H9 (cell line): ENCODE data around the gene DCST1. TPM values are rescaled to one million over a fixed set of nuclear protein-coding genes. Genes with fewer than 3 reads are reported as not detected.

Experiments used
- DNase-seq: peaks from one replicate; pipeline ENCODE4 v3.0.0-alpha.2; 2017
- H2AFZ ChIP-seq: one replicate; pipeline ENCODE4 v1.6.1; 2013; ENCODE audit warnings: mild to moderate bottlenecking, low read length, control low read depth, moderate library complexity
- H2AK5ac ChIP-seq: 2 replicates; pipeline ENCODE4 v1.6.1; 2013; ENCODE audit warnings: low read length, control low read depth, mixed read lengths; ENCODE audit not compliant: insufficient read length
- H2BK120ac ChIP-seq: one replicate; pipeline ENCODE4 v1.6.1; 2013; ENCODE audit warnings: low read depth, mild to moderate bottlenecking, low read length, control low read depth, inconsistent platforms; ENCODE audit not compliant: poor library complexity, severe bottlenecking
- H2BK12ac ChIP-seq: 2 replicates; pipeline ENCODE4 v1.6.1; 2013; ENCODE audit warnings: low read length, control low read depth, mixed read lengths, low read depth; ENCODE audit not compliant: insufficient read length
- H2BK15ac ChIP-seq: 2 replicates; pipeline ENCODE4 v1.6.1; 2013; ENCODE audit warnings: low read depth, low read length, control low read depth
- H2BK20ac ChIP-seq: one replicate; pipeline ENCODE4 v1.6.1; 2013; ENCODE audit warnings: low read depth, mild to moderate bottlenecking, low read length, control low read depth, inconsistent platforms; ENCODE audit not compliant: poor library complexity, severe bottlenecking
- H2BK5ac ChIP-seq: 2 replicates; pipeline ENCODE4 v1.6.1; 2013; ENCODE audit warnings: low read length, control low read depth, mixed read lengths; ENCODE audit not compliant: insufficient read length
- H3K14ac ChIP-seq: 2 replicates; pipeline ENCODE4 v1.6.1; 2013; ENCODE audit warnings: low read length, control low read depth; ENCODE audit not compliant: insufficient read depth
- H3K18ac ChIP-seq: 2 replicates; pipeline ENCODE4 v1.6.1; 2013; ENCODE audit warnings: low read depth, mild to moderate bottlenecking, mixed read lengths, low read length, control low read depth; ENCODE audit not compliant: insufficient read length
- H3K23ac ChIP-seq: 2 replicates; pipeline ENCODE4 v1.6.1; 2013; ENCODE audit warnings: low read length, control low read depth, mixed read lengths, low read depth; ENCODE audit not compliant: insufficient read length
- H3K23me2 ChIP-seq: 2 replicates; pipeline ENCODE4 v1.6.1; 2013; ENCODE audit warnings: low read depth, mild to moderate bottlenecking, mixed read lengths, low read length, control low read depth; ENCODE audit not compliant: insufficient read length, poor library complexity, severe bottlenecking
- H3K27ac ChIP-seq: 2 replicates; pipeline ENCODE4 v1.5.1; 2013; ENCODE audit warnings: low read length, control low read depth, mixed read lengths, low read depth; ENCODE audit not compliant: insufficient read length
- H3K27me3 ChIP-seq: 2 replicates; pipeline ENCODE4 v1.6.1; 2013; ENCODE audit warnings: low read length, control low read depth, inconsistent platforms; ENCODE audit not compliant: insufficient read depth
- H3K4ac ChIP-seq: 2 replicates; pipeline ENCODE4 v1.6.1; 2013; ENCODE audit warnings: low read depth, mild to moderate bottlenecking, control low read depth, inconsistent platforms, low read length, moderate library complexity
- H3K4me1 ChIP-seq: 2 replicates; pipeline ENCODE4 v1.6.1; 2013; ENCODE audit warnings: low read length, control low read depth, inconsistent platforms; ENCODE audit not compliant: insufficient read depth
- H3K4me2 ChIP-seq: 2 replicates; pipeline ENCODE4 v1.6.1; 2013; ENCODE audit warnings: low read length, control low read depth, mixed read lengths; ENCODE audit not compliant: insufficient read length, insufficient read depth
- H3K56ac ChIP-seq: 2 replicates; pipeline ENCODE4 v1.6.1; 2013; ENCODE audit warnings: low read depth, mild to moderate bottlenecking, mixed read lengths, low read length, control low read depth; ENCODE audit not compliant: insufficient read length
- H3K79me1 ChIP-seq: 2 replicates; pipeline ENCODE4 v1.6.1; 2013; ENCODE audit warnings: low read depth, mild to moderate bottlenecking, moderate library complexity, low read length, control low read depth, inconsistent platforms; ENCODE audit not compliant: insufficient read depth, poor library complexity, severe bottlenecking
- H3K79me2 ChIP-seq: 2 replicates; pipeline ENCODE4 v1.6.1; 2013; ENCODE audit warnings: low read length, control low read depth, inconsistent platforms; ENCODE audit not compliant: insufficient read depth
- H3K9ac ChIP-seq: 2 replicates; pipeline ENCODE4 v1.6.1; 2013; ENCODE audit warnings: low read length, control low read depth, mixed read lengths; ENCODE audit not compliant: insufficient read length; ENCODE audit errors: extremely low read depth
- H3K9me3 ChIP-seq: one replicate; pipeline ENCODE4 v1.6.1; 2013; ENCODE audit warnings: low read depth, low read length, inconsistent platforms; ENCODE audit not compliant: control insufficient read depth
- H3T11ph ChIP-seq: one replicate; pipeline ENCODE4 v1.6.1; 2013; ENCODE audit warnings: mild to moderate bottlenecking, low read length, control low read depth, inconsistent platforms
- H4K20me1 ChIP-seq: one replicate; pipeline ENCODE4 v1.6.1; 2013; ENCODE audit not compliant: control insufficient read depth, insufficient read length, insufficient read depth
- H4K5ac ChIP-seq: 2 replicates; pipeline ENCODE4 v1.6.1; 2013; ENCODE audit warnings: low read depth, mild to moderate bottlenecking, mixed read lengths, low read length, control low read depth; ENCODE audit not compliant: insufficient read length
- H4K8ac ChIP-seq: replicated peaks from 2 replicates; pipeline ENCODE4 v1.6.1; 2013; ENCODE audit warnings: low read length, control low read depth, mixed read lengths, low read depth; ENCODE audit not compliant: insufficient read length
- H4K91ac ChIP-seq: 2 replicates; pipeline ENCODE4 v1.6.1; 2013; ENCODE audit warnings: low read depth, mild to moderate bottlenecking, moderate library complexity, mixed read lengths, low read length, control low read depth; ENCODE audit not compliant: insufficient read length
- H3K27ac Mint-ChIP-seq, 3 experiments: 2 replicates in 2 of 3; 3 replicates in 1 of 3; pipeline ENCODE4 v1.8.0; 2020 to 2021; ENCODE audit warnings: mixed read lengths in 3 of 3, mild to moderate bottlenecking in 1 of 3, moderate library complexity in 1 of 3
- H3K27me3 Mint-ChIP-seq: 2 replicates; pipeline ENCODE4 v1.8.0; 2021; ENCODE audit warnings: low read depth, mild to moderate bottlenecking, moderate library complexity, mixed read lengths
- H3K36me3 Mint-ChIP-seq, 3 experiments: 2 replicates in 2 of 3; 3 replicates in 1 of 3; pipeline ENCODE4 v1.8.0; 2020 to 2021; ENCODE audit warnings: low read depth in 3 of 3, mixed read lengths in 3 of 3; ENCODE audit not compliant: insufficient read depth in 1 of 3
- H3K4me1 Mint-ChIP-seq, 2 experiments: 2 replicates each; pipeline ENCODE4 v1.8.0; 2020; ENCODE audit warnings: mixed read lengths in 2 of 2
- H3K4me3 Mint-ChIP-seq, 2 experiments: 2 replicates in 1 of 2; 3 replicates in 1 of 2; pipeline ENCODE4 v1.8.0; 2020 to 2021; ENCODE audit warnings: mild to moderate bottlenecking in 2 of 2, mixed read lengths in 2 of 2, moderate library complexity in 1 of 2
- H3K9me3 Mint-ChIP-seq, 2 experiments: 2 replicates in 1 of 2; 3 replicates in 1 of 2; pipeline ENCODE4 v1.8.0; 2020; ENCODE audit warnings: mild to moderate bottlenecking in 2 of 2, mixed read lengths in 2 of 2, moderate library complexity in 1 of 2
- CTCF ChIP-seq: fragments of 200-600 bp; sonication (generic); conservative IDR thresholded peaks from 3 replicates; pipeline ENCODE4 v1.8.0; 2021; ENCODE audit warnings: antibody characterized with exemption, mild to moderate bottlenecking
- WGBS: extraction: QIAGEN DNeasy Blood & Tissue Kit; methylation state at CpG from one replicate; pipeline ENCODE4 v1.1.7; 2013; ENCODE audit warnings: missing lambda C conversion rate, low lambda C conversion rate, mixed read lengths; ENCODE audit not compliant: insufficient read length; ENCODE audit errors: extremely low coverage; 5-methylcytosine and 5-hydroxymethylcytosine counted together
- total RNA-seq: library from RNA; stranded (reverse); gene quantifications from 2 replicates; pipeline ENCODE4 v1.2.1, GENCODE V29; 2021

DCST1 gene
- total RNA-seq, 1 experiment from 2014 or later, result not detected

GRCh38 chr1:155084722-155085503 lies 51.3 kb downstream of the DCST1 start:
- peak overlapping the region; percentile 24 for H3K4me2 ChIP-seq
- Mint-ChIP-seq H3K4me3 (peak overlapping the region; percentile 94 to 96), H3K36me3 (0 out of 7 replicates have a peak, but pooled peaks cover 0 to 4% (median 0%) of the 10 kb centered on the region in 3 experiments), H3K9me3 (peaks cover 0 to 4% of the 10 kb centered on the region in 2 experiments; a peak in 3 of 5 replicates), H3K27me3 (peaks cover 56% of the 10 kb centered on the region), H3K4me1 (peaks cover 22 to 40% of the 10 kb centered on the region in 2 experiments), H3K27ac (peak overlapping the region; percentile 76 to 94 (median 94); a peak in 6 of 7 replicates)
- H4K91ac ChIP-seq, result no peak overlapping the region
- H3K27ac ChIP-seq, result no peak overlapping the region
- no peaks in the 10 kb centered on the region for H3K4me1 ChIP-seq
- no peak overlapping the region for H2BK120ac ChIP-seq
- no peak overlapping the region for H2BK20ac ChIP-seq
- H2AK5ac ChIP-seq, result no peak overlapping the region
- H3K14ac ChIP-seq, result no peak overlapping the region
- H3K79me1 ChIP-seq, result no peaks in the 10 kb centered on the region
- no peak overlapping the region for H4K8ac ChIP-seq
- no peak overlapping the region for H3K23ac ChIP-seq
- no CpG with 5 or more reads among the region's 67 CpGs for WGBS
- no peak overlapping the region for H3K18ac ChIP-seq
- peak; percentile 94 for TF ChIP-seq CTCF
- no peaks in the 10 kb centered on the region for H3K79me2 ChIP-seq
- no peaks in the 10 kb centered on the region for H3K9me3 ChIP-seq
- H2AFZ ChIP-seq, result no peak overlapping the region
- DNase-seq, result peak; percentile 97
- H4K5ac ChIP-seq, result no peak overlapping the region
- peaks cover 21% of the 10 kb centered on the region for H3K23me2 ChIP-seq
- no peak overlapping the region for H2BK15ac ChIP-seq
- H3K9ac ChIP-seq, result no peak overlapping the region
- no peaks in the 10 kb centered on the region for H4K20me1 ChIP-seq
- no peak overlapping the region for H3T11ph ChIP-seq
- H3K27me3 ChIP-seq, result peaks cover 35% of the 10 kb centered on the region
- no peak overlapping the region for H2BK5ac ChIP-seq
- H2BK12ac ChIP-seq, result no peak overlapping the region
- no peak overlapping the region for H3K4ac ChIP-seq
- no peak overlapping the region for H3K56ac ChIP-seq
